Measurements from ENCODE around the gene USF1.

Gene USF1

GRCh38 chr1:161076410-161076809 is 30.6 kb upstream of the USF1 start:
- Histone ChIP-seq H3K9ac (ENCODE audit: low read length) (no peak overlapping the region), H3K27me3 (ENCODE audit: control insufficient read depth, insufficient read depth, low read length) (no peaks in the 10 kb centered on the region), H3K4me3 (ENCODE audit: low read depth, low read length) (no peak overlapping the region), H3K27ac (ENCODE audit: low read depth, low read length) (no peak overlapping the region), H3K36me3 (ENCODE audit: control insufficient read depth, insufficient read depth, low read length) (no peaks in the 10 kb centered on the region), H3K9me3 (ENCODE audit: control insufficient read depth, insufficient read depth, low read depth, low read length) (no peaks in the 10 kb centered on the region), H3K4me1 (ENCODE audit: control insufficient read depth, insufficient read depth, low read length) (peaks cover 7% of the 10 kb centered on the region)

DNA sequence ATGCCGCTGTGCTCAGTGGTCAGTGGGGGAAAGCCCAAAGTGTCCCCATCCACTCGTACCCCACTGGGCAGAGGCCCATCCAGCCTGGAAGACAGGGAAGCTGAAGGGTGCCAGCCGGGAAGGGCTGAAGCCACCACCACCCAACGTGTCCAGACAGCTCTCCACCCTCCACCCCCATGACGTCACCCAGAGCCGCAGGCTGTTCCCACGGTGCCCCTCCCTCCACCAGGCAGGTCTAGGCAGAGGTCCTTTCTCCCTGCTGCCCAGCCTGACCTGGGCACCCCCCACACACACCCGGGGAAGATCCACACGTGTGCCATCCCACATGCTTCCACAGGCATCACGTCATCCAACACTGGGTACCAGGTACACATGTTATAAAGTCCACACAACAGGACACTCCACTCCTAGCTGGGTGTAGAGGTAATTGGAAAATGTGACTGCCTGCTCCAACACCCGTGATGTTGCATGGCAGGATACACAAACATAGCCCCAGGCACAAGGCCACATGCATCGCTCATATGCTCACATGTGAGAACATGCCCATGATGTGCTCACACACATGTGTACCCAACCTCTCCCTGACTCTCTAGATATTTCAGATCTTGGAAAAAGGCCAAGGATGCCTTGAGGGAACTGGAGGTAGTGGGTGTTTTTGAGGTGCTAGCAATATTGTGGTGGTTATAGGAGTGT is 29.0 kb upstream of the USF1 start:
- Histone ChIP-seq H3K27ac (ENCODE audit: low read depth, low read length) (no peak overlapping the region), H3K36me3 (ENCODE audit: control insufficient read depth, insufficient read depth, low read length) (no peaks in the 10 kb centered on the region), H3K4me1 (ENCODE audit: control insufficient read depth, insufficient read depth, low read length) (peaks cover 4% of the 10 kb centered on the region), H3K9me3 (ENCODE audit: control insufficient read depth, insufficient read depth, low read depth, low read length) (no peaks in the 10 kb centered on the region), H3K4me3 (ENCODE audit: low read depth, low read length) (no peak overlapping the region), H3K9ac (ENCODE audit: low read length) (no peak overlapping the region), H3K27me3 (ENCODE audit: control insufficient read depth, insufficient read depth, low read length) (no peaks in the 10 kb centered on the region)

- Histone ChIP-seq H3K9me3 (ENCODE audit: control insufficient read depth, insufficient read depth, low read depth, low read length) (no peaks in the 10 kb centered on the region), H3K36me3 (ENCODE audit: control insufficient read depth, insufficient read depth, low read length) (no peaks in the 10 kb centered on the region), H3K9ac (ENCODE audit: low read length) (no peak overlapping the region), H3K4me3 (ENCODE audit: low read depth, low read length) (no peak overlapping the region), H3K27ac (ENCODE audit: low read depth, low read length) (no peak overlapping the region), H3K27me3 (ENCODE audit: control insufficient read depth, insufficient read depth, low read length) (no peaks in the 10 kb centered on the region), H3K4me1 (ENCODE audit: control insufficient read depth, insufficient read depth, low read length) (peaks cover 3% of the 10 kb centered on the region)
These were observed 27.8 kb upstream of the USF1 start for GRCh38 chr1:161073474-161074121.

GRCh38 chr1:161072751-161073449 is 27.1 kb upstream of the USF1 start:
- Histone ChIP-seq H3K27ac (ENCODE audit: low read depth, low read length) (no peak overlapping the region), H3K9me3 (ENCODE audit: control insufficient read depth, insufficient read depth, low read depth, low read length) (no peaks in the 10 kb centered on the region), H3K9ac (ENCODE audit: low read length) (no peak overlapping the region), H3K4me3 (ENCODE audit: low read depth, low read length) (no peak overlapping the region), H3K27me3 (ENCODE audit: control insufficient read depth, insufficient read depth, low read length) (no peaks in the 10 kb centered on the region), H3K36me3 (ENCODE audit: control insufficient read depth, insufficient read depth, low read length) (no peaks in the 10 kb centered on the region), H3K4me1 (ENCODE audit: control insufficient read depth, insufficient read depth, low read length) (peaks cover 5% of the 10 kb centered on the region)

- peaks cover 5% of the 10 kb centered on the region for H3K4me1 ChIP-seq (ENCODE audit: control insufficient read depth, insufficient read depth, low read length)
- H3K36me3 ChIP-seq (ENCODE audit: control insufficient read depth, insufficient read depth, low read length): no peaks in the 10 kb centered on the region
- H3K9ac ChIP-seq (ENCODE audit: low read length): no peak overlapping the region
- no peak overlapping the region for H3K27ac ChIP-seq (ENCODE audit: low read depth, low read length)
- H3K9me3 ChIP-seq (ENCODE audit: control insufficient read depth, insufficient read depth, low read depth, low read length): no peaks in the 10 kb centered on the region
- H3K27me3 ChIP-seq (ENCODE audit: control insufficient read depth, insufficient read depth, low read length): no peaks in the 10 kb centered on the region
- no peak overlapping the region for H3K4me3 ChIP-seq (ENCODE audit: low read depth, low read length)
These were observed 26.2 kb upstream of the USF1 start for GRCh38 chr1:161071886-161072371.

DNA sequence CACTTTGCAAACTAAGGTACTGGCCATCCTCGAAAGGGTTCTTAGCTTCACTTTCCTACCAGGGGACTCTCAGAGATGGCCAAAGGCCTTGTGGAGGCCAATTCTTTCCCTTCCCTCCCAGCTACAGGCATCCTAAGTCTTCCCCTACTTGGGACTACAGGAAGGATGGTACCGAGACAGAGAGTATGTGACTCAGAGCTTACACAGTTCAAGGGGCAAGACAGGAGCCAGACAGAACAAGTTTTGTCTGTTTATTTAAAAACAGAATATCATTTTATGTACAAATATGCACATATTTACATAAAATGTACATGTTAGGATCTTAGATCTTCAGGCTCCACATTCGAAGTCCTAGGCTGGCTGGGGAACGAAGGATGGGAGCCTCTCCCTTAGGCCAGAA is 25.0 kb upstream of the USF1 start:
- H3K27ac ChIP-seq (ENCODE audit: low read depth, low read length): no peak overlapping the region
- H3K4me3 ChIP-seq (ENCODE audit: low read depth, low read length): no peak overlapping the region
- no peaks in the 10 kb centered on the region for H3K36me3 ChIP-seq (ENCODE audit: control insufficient read depth, insufficient read depth, low read length)
- H3K4me1 ChIP-seq (ENCODE audit: control insufficient read depth, insufficient read depth, low read length): peaks cover 5% of the 10 kb centered on the region
- no peaks in the 10 kb centered on the region for H3K9me3 ChIP-seq (ENCODE audit: control insufficient read depth, insufficient read depth, low read depth, low read length)
- no peaks in the 10 kb centered on the region for H3K27me3 ChIP-seq (ENCODE audit: control insufficient read depth, insufficient read depth, low read length)
- no peak overlapping the region for H3K9ac ChIP-seq (ENCODE audit: low read length)

DNA sequence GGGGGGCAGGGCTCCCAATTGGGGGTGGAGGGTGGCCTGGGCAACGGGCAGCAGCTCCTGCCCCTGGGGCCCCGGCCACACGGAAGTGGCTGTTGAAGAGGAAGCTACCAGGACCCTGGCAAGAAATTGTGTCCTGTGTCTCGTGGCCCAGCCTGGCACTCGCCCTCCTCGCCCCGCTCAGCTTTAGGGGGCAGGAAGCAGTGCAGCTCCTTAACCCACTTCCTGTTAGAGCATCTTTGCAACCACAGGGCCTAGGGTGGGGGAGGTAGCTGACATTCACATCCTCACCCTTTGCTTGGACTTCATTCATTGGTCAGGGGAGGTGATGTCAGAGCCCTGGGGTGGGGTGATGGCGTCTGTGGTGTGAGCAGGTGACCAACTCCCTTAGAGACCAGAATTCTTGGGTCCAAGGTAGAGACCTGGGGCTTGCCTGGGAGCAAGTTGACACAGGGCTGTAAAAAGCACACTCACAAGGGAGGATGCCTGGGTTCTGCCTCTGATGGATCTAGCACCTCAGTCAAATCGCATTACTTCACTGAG is 24.0 kb upstream of the USF1 start, which contains the start of gene ARHGAP30:
Gene ARHGAP30 (minus strand): TSS at position 161 of the 540 bp plus-strand sequence. CDS start 267 bp downstream, outside the sequence.
- Histone ChIP-seq H3K9ac (ENCODE audit: low read length) (no peak within 1 kb of the TSS), H3K27me3 (ENCODE audit: control insufficient read depth, insufficient read depth, low read length) (no peaks in the 10 kb centered on the region), H3K9me3 (ENCODE audit: control insufficient read depth, insufficient read depth, low read depth, low read length) (no peaks in the 10 kb centered on the region), H3K27ac (ENCODE audit: low read depth, low read length) (no peak within 1 kb of the TSS), H3K4me3 (ENCODE audit: low read depth, low read length) (no peak within 1 kb of the TSS), H3K4me1 (ENCODE audit: control insufficient read depth, insufficient read depth, low read length) (peaks cover 5% of the 10 kb centered on the region), H3K36me3 (ENCODE audit: control insufficient read depth, insufficient read depth, low read length) (no peaks in the 10 kb centered on the region)

DNA sequence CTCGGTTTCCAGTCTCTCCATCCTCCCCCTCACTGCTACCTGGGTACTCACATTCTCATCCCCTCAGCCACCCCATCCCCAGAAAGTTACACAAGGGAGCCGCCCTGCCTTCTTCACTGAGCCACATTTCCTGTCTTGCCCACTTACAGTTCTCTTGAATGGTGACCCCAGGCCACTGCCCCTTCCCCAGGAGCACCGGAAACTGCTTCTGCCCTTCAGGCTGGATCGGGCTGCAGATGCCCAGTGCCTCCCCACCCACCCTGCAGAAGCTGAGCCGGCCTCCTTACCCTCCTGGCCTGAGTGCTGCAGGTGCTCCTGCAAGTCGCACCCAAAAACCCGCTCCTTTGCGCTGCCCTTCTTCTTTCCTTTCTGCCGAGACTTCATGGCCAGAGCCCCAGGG is 23.5 kb upstream of the USF1 start:
- H3K36me3 ChIP-seq (ENCODE audit: control insufficient read depth, insufficient read depth, low read length): no peaks in the 10 kb centered on the region
- H3K4me3 ChIP-seq (ENCODE audit: low read depth, low read length): no peak overlapping the region
- no peaks in the 10 kb centered on the region for H3K9me3 ChIP-seq (ENCODE audit: control insufficient read depth, insufficient read depth, low read depth, low read length)
- peaks cover 5% of the 10 kb centered on the region for H3K4me1 ChIP-seq (ENCODE audit: control insufficient read depth, insufficient read depth, low read length)
- no peak overlapping the region for H3K9ac ChIP-seq (ENCODE audit: low read length)
- H3K27me3 ChIP-seq (ENCODE audit: control insufficient read depth, insufficient read depth, low read length): no peaks in the 10 kb centered on the region
- H3K27ac ChIP-seq (ENCODE audit: low read depth, low read length): no peak overlapping the region

- no peaks in the 10 kb centered on the region for H3K9me3 ChIP-seq (ENCODE audit: control insufficient read depth, insufficient read depth, low read depth, low read length)
- H3K9ac ChIP-seq (ENCODE audit: low read length): no peak overlapping the region
- H3K27ac ChIP-seq (ENCODE audit: low read depth, low read length): no peak overlapping the region
- no peaks in the 10 kb centered on the region for H3K27me3 ChIP-seq (ENCODE audit: control insufficient read depth, insufficient read depth, low read length)
- H3K36me3 ChIP-seq (ENCODE audit: control insufficient read depth, insufficient read depth, low read length): no peaks in the 10 kb centered on the region
- H3K4me3 ChIP-seq (ENCODE audit: low read depth, low read length): no peak overlapping the region
- peaks cover 5% of the 10 kb centered on the region for H3K4me1 ChIP-seq (ENCODE audit: control insufficient read depth, insufficient read depth, low read length)
These were observed 22.8 kb upstream of the USF1 start for GRCh38 chr1:161068306-161069234.

- Histone ChIP-seq H3K27me3 (ENCODE audit: control insufficient read depth, insufficient read depth, low read length) (no peaks in the 10 kb centered on the region), H3K4me3 (ENCODE audit: low read depth, low read length) (no peak overlapping the region), H3K9ac (ENCODE audit: low read length) (no peak overlapping the region), H3K9me3 (ENCODE audit: control insufficient read depth, insufficient read depth, low read depth, low read length) (no peaks in the 10 kb centered on the region), H3K27ac (ENCODE audit: low read depth, low read length) (no peak overlapping the region), H3K4me1 (ENCODE audit: control insufficient read depth, insufficient read depth, low read length) (peaks cover 5% of the 10 kb centered on the region), H3K36me3 (ENCODE audit: control insufficient read depth, insufficient read depth, low read length) (no peaks in the 10 kb centered on the region)
These were observed 20.9 kb upstream of the USF1 start for GRCh38 chr1:161066694-161067093.

Measured in HUES6 (cell line).